HEK293 (cell line): ENCODE results near the gene RBM45.

ENCODE experiments used
- CTCF ChIA-PET: fragments of 350-600 bp; formaldehyde crosslinking; extraction: SDS; loops from one replicate; lab custom pipeline; 2021; ENCODE audit warnings: antibody characterized with exemption; lab: Yijun Ruan, JAX
- POLR2A ChIA-PET: fragments of 300-600 bp; formaldehyde crosslinking; extraction: SDS; loops from one replicate; lab custom pipeline; 2020; ENCODE audit warnings: antibody characterized with exemption, inconsistent platforms; lab: Yijun Ruan, JAX
- H3K27ac ChIP-seq: fragments of 200-500 bp; sonication (Bioruptor generic); 2 replicates; pipeline ENCODE4 v1.5.1; 2014; ENCODE audit warnings: low read depth, low read length, control low read depth, inconsistent platforms; ENCODE audit errors: extremely low read depth
- H3K36me3 ChIP-seq, 2 experiments: fragments of 200-500 bp in 1 of 2; sonication (Bioruptor generic) in 1 of 2; 1 replicate in 1 of 2; 2 replicates in 1 of 2; pipeline ENCODE4 v1.5.1; 2014 to 2017; ENCODE audit warnings: inconsistent platforms in 2 of 2, low read length in 2 of 2; ENCODE audit not compliant: control insufficient read depth in 2 of 2, insufficient read depth in 1 of 2
- H3K4me1 ChIP-seq: fragments of 200-500 bp; sonication (Bioruptor generic); 2 replicates; pipeline ENCODE4 v1.5.1; 2014; ENCODE audit warnings: mild to moderate bottlenecking, low read length, inconsistent platforms; ENCODE audit not compliant: control insufficient read depth, insufficient read depth
- H3K4me3 ChIP-seq: 2 replicates; pipeline ENCODE4 v1.5.1; 2011; ENCODE audit warnings: low read depth, mild to moderate bottlenecking, control low read depth, low read length, moderate library complexity
- H3K9me3 ChIP-seq: fragments of 200-500 bp; sonication (Bioruptor generic); 2 replicates; pipeline ENCODE4 v1.5.1; 2014; ENCODE audit warnings: low read depth, low read length, inconsistent platforms; ENCODE audit not compliant: control insufficient read depth, insufficient read depth
- BCL11A ChIP-seq: fragments of 450-650 bp; formaldehyde crosslinking; IDR thresholded peaks from 2 replicates; pipeline ENCODE4 v1.5.1; 2016; ENCODE audit warnings: low read depth, missing biosample characterization, missing genetic modification characterization
- GLI2 ChIP-seq: fragments of 450-650 bp; formaldehyde crosslinking; IDR thresholded peaks from 2 replicates; pipeline ENCODE4; 2017; ENCODE audit warnings: missing biosample characterization, missing genetic modification characterization, low read depth, borderline replicate concordance
- KLF16 ChIP-seq: fragments of 450-650 bp; formaldehyde crosslinking; IDR thresholded peaks from 2 replicates; pipeline ENCODE4 v1.5.1; 2017; ENCODE audit warnings: missing biosample characterization, missing genetic modification characterization
- PRDM1 ChIP-seq: fragments of 450-650 bp; formaldehyde crosslinking; IDR thresholded peaks from 2 replicates; pipeline ENCODE4; 2016; ENCODE audit warnings: missing biosample characterization, missing genetic modification characterization
- PRDM6 ChIP-seq: fragments of 450-650 bp; formaldehyde crosslinking; IDR thresholded peaks from 2 replicates; pipeline ENCODE4 v1.5.1; 2017; ENCODE audit warnings: missing biosample characterization, missing genetic modification characterization
- ZBTB1 ChIP-seq: fragments of 450-650 bp; formaldehyde crosslinking; IDR thresholded peaks from 2 replicates; pipeline ENCODE4 v1.5.1; 2016; ENCODE audit warnings: missing biosample characterization, missing genetic modification characterization
- ZBTB17 ChIP-seq: fragments of 450-650 bp; formaldehyde crosslinking; IDR thresholded peaks from 2 replicates; pipeline ENCODE4 v1.5.1; 2016; ENCODE audit warnings: missing biosample characterization, missing genetic modification characterization
- ZBTB49 ChIP-seq: fragments of 450-650 bp; formaldehyde crosslinking; IDR thresholded peaks from 2 replicates; pipeline ENCODE4 v1.5.1; 2016; ENCODE audit warnings: missing biosample characterization, missing genetic modification characterization, low read depth
- ZFP41 ChIP-seq: fragments of 450-650 bp; formaldehyde crosslinking; IDR thresholded peaks from 2 replicates; pipeline ENCODE4 v1.5.1; 2016; ENCODE audit warnings: missing biosample characterization, missing genetic modification characterization, borderline replicate concordance
- ZNF140 ChIP-seq: fragments of 450-650 bp; formaldehyde crosslinking; IDR thresholded peaks from 2 replicates; pipeline ENCODE4 v1.5.1; 2016; ENCODE audit warnings: missing biosample characterization, missing genetic modification characterization
- ZNF16 ChIP-seq: fragments of 450-650 bp; formaldehyde crosslinking; IDR thresholded peaks from 2 replicates; pipeline ENCODE4 v1.5.1; 2016; ENCODE audit warnings: low read depth, missing biosample characterization, missing genetic modification characterization
- ZNF18 ChIP-seq: fragments of 450-650 bp; formaldehyde crosslinking; IDR thresholded peaks from 2 replicates; pipeline ENCODE4 v1.5.1; 2016; ENCODE audit warnings: missing biosample characterization, missing genetic modification characterization
- ZNF214 ChIP-seq: fragments of 450-650 bp; formaldehyde crosslinking; IDR thresholded peaks from 2 replicates; pipeline ENCODE4 v1.5.1; 2017; ENCODE audit warnings: missing biosample characterization, mild to moderate bottlenecking, missing genetic modification characterization, borderline replicate concordance
- ZNF221 ChIP-seq: fragments of 450-650 bp; formaldehyde crosslinking; IDR thresholded peaks from 2 replicates; pipeline ENCODE4 v1.5.1; 2017; ENCODE audit warnings: missing biosample characterization, missing genetic modification characterization, borderline replicate concordance
- ZNF24 ChIP-seq: fragments of 450-650 bp; formaldehyde crosslinking; IDR thresholded peaks from 2 replicates; pipeline ENCODE4 v1.5.1; 2016; ENCODE audit warnings: missing biosample characterization, missing genetic modification characterization
- ZNF292 ChIP-seq: fragments of 450-650 bp; formaldehyde crosslinking; IDR thresholded peaks from 2 replicates; pipeline ENCODE4 v1.5.1; 2016; ENCODE audit warnings: low read depth, missing biosample characterization, missing genetic modification characterization, borderline replicate concordance
- ZNF350 ChIP-seq: fragments of 450-650 bp; formaldehyde crosslinking; IDR thresholded peaks from 2 replicates; pipeline ENCODE4 v1.5.0; 2017; ENCODE audit warnings: missing biosample characterization, mild to moderate bottlenecking, missing genetic modification characterization
- ZNF354C ChIP-seq: fragments of 450-650 bp; formaldehyde crosslinking; IDR thresholded peaks from 2 replicates; pipeline ENCODE4 v1.5.1; 2016; ENCODE audit warnings: missing biosample characterization, missing genetic modification characterization, low read depth, borderline replicate concordance
- ZNF404 ChIP-seq: fragments of 450-650 bp; formaldehyde crosslinking; IDR thresholded peaks from 2 replicates; pipeline ENCODE4 v1.5.1; 2017; ENCODE audit warnings: missing biosample characterization, missing genetic modification characterization
- ZNF510 ChIP-seq: fragments of 450-650 bp; formaldehyde crosslinking; IDR thresholded peaks from 2 replicates; pipeline ENCODE4 v1.5.1; 2018; ENCODE audit warnings: mild to moderate bottlenecking, missing genetic modification characterization, missing biosample characterization; ENCODE audit not compliant: insufficient replicate concordance
- ZNF548 ChIP-seq: fragments of 450-650 bp; formaldehyde crosslinking; IDR thresholded peaks from 2 replicates; pipeline ENCODE4 v1.5.1; 2016; ENCODE audit warnings: missing biosample characterization, missing genetic modification characterization
- ZNF658 ChIP-seq: fragments of 450-650 bp; formaldehyde crosslinking; IDR thresholded peaks from 2 replicates; pipeline ENCODE4; 2016; ENCODE audit warnings: missing biosample characterization, missing genetic modification characterization
- ZNF660 ChIP-seq: fragments of 450-650 bp; IDR thresholded peaks from 2 replicates; pipeline ENCODE4 v1.5.1; 2018; ENCODE audit warnings: missing biosample characterization, mild to moderate bottlenecking, missing genetic modification characterization
- ZNF747 ChIP-seq: fragments of 450-650 bp; formaldehyde crosslinking; IDR thresholded peaks from 2 replicates; pipeline ENCODE4 v1.5.1; 2016; ENCODE audit warnings: missing biosample characterization, missing genetic modification characterization
- ZXDB ChIP-seq: fragments of 450-650 bp; formaldehyde crosslinking; IDR thresholded peaks from 2 replicates; pipeline ENCODE4 v1.5.1; 2016; ENCODE audit warnings: missing biosample characterization, missing genetic modification characterization
- TF ChIP-seq, protein P1 (sequence below): IDR thresholded peaks from 2 replicates; pipeline ENCODE4 v1.6.1; 2011; ENCODE audit warnings: mild to moderate bottlenecking, low read depth, low read length, borderline replicate concordance

The RBM45 gene

DNA sequence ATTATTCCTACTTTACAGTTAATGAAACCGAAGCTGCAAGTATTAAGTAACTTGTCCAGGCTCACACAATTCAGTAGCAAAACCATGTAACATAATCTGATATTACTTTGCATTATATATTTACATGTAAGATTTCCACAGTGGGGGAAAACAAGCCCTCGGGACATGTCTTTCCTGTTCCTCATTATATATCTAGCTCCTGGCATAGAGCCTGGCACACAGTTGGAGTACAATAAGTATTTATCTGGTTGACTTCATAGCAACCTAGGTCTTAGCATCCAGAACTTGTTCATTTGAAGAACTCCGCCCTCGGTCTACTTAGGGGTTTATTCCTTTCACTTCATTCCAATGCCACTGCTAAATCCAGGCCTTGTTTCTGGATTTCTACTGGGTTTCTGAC lies 1.6 kb upstream of the RBM45 start:
- ChIA-PET CTCF (interaction anchor here (0.6 to 5.3 kb wide), 11 partner anchors 9 to 414 kb away, joined by 3 to 37 read pairs (median 4); no protein-coding TSS in a partner anchor), POLR2A (no interaction called here)
- H3K4me1 ChIP-seq: no peaks in the 10 kb centered on the region
- H3K36me3 ChIP-seq: no peaks in the 10 kb centered on the region
- no peak overlapping the region for H3K4me3 ChIP-seq
- H3K27ac ChIP-seq: no peak overlapping the region
- TF ChIP-seq ZNF221 (tag by site-specific recombination): no peak
- no peak for TF ChIP-seq ZBTB17 (tag by site-specific recombination)
- TF ChIP-seq ZXDB (tag by site-specific recombination): no peak
- no peak for TF ChIP-seq ZNF24 (tag by site-specific recombination)
- TF ChIP-seq ZNF658 (tag by site-specific recombination): no peak
- TF ChIP-seq GLI2: no peak
- no peak for TF ChIP-seq ZNF660 (tag by site-specific recombination)
- no peak for TF ChIP-seq ZNF214 (tag by site-specific recombination)
- no peak for TF ChIP-seq PRDM1 (tag by site-specific recombination)
- TF ChIP-seq ZNF140: no peak
- TF ChIP-seq ZFP41 (tag by site-specific recombination): no peak
- TF ChIP-seq KLF16 (tag by site-specific recombination): no peak
- TF ChIP-seq ZBTB1: no peak
- no peak for TF ChIP-seq ZBTB49 (tag by site-specific recombination)
- no peaks in the 10 kb centered on the region for H3K9me3 ChIP-seq

DNA sequence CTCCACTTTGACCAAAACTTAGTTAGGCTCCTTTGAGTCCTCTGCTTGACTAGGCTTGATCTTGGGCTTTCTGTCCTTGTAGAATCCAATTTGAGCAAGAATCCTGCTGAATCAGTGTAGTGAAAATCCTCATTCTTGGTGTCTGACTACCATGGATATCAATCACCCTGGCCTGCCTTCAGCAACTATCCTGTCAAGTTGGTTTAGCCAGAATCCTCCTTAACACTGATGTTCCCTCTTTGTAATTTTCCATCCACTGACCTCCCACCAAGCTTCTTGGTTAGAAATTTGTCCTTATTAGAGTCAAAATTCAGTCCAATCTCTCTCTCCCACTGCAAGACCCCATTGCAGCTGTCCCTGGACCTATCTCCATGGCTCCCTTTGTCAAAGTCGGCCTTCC lies 494 bp upstream of the RBM45 start:
- no peak for TF ChIP-seq ZNF510 (tag by site-specific recombination)
- TF ChIP-seq, protein P1, sequence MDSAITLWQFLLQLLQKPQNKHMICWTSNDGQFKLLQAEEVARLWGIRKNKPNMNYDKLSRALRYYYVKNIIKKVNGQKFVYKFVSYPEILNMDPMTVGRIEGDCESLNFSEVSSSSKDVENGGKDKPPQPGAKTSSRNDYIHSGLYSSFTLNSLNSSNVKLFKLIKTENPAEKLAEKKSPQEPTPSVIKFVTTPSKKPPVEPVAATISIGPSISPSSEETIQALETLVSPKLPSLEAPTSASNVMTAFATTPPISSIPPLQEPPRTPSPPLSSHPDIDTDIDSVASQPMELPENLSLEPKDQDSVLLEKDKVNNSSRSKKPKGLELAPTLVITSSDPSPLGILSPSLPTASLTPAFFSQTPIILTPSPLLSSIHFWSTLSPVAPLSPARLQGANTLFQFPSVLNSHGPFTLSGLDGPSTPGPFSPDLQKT: no peak
- no peak for TF ChIP-seq ZNF354C (tag by site-specific recombination)
- TF ChIP-seq ZNF292 (tag by site-specific recombination): no peak
- TF ChIP-seq ZNF350 (tag by site-specific recombination): no peak
- no peak for TF ChIP-seq ZNF18 (tag by site-specific recombination)
- TF ChIP-seq BCL11A (tag by site-specific recombination): no peak
- TF ChIP-seq ZNF16 (tag by site-specific recombination): no peak
- no peak for TF ChIP-seq ZNF548
- no peak for TF ChIP-seq ZNF404 (tag by site-specific recombination)
- no peak for TF ChIP-seq ZNF747 (tag by site-specific recombination)
- TF ChIP-seq PRDM6 (tag by site-specific recombination): no peak
- POLR2A ChIA-PET: interaction anchor here (0.6 to 1.7 kb wide), 9 partner anchors 37 to 368 kb away, joined by 3 to 15 read pairs (median 5); partner anchors contain the start of genes PJVK, PLEKHA3 and PRKRA
- Histone ChIP-seq H3K9me3 (no peaks in the 10 kb centered on the region), H3K4me3 (no peak overlapping the region), H3K4me1 (no peaks in the 10 kb centered on the region), H3K36me3 (peaks cover 0 to 3% of the 10 kb centered on the region in 2 experiments; a peak in 1 of 3 replicates), H3K27ac (no peak overlapping the region)
- CTCF ChIA-PET: interaction anchor here (0.5 to 5.3 kb wide), 28 partner anchors 8 to 621 kb away, joined by 3 to 37 read pairs (median 4); no protein-coding TSS in a partner anchor
